GM19324 (cell line): ENCODE measurements around the gene ZP1.
"Not testable (repeated sequence)": the region's sequence is repeated elsewhere in the genome, so short reads cannot be mapped to it uniquely, and the experiment has no call there.

Source experiments
- ATAC-seq: cut with Tn5 transposase; IDR thresholded peaks from one replicate; pipeline ENCODE4 v1.9.1; 2021; ENCODE audit warnings: mild to moderate bottlenecking, moderate library complexity; ENCODE audit not compliant: unreplicated experiment, low FRiP score

Gene ZP1

DNA sequence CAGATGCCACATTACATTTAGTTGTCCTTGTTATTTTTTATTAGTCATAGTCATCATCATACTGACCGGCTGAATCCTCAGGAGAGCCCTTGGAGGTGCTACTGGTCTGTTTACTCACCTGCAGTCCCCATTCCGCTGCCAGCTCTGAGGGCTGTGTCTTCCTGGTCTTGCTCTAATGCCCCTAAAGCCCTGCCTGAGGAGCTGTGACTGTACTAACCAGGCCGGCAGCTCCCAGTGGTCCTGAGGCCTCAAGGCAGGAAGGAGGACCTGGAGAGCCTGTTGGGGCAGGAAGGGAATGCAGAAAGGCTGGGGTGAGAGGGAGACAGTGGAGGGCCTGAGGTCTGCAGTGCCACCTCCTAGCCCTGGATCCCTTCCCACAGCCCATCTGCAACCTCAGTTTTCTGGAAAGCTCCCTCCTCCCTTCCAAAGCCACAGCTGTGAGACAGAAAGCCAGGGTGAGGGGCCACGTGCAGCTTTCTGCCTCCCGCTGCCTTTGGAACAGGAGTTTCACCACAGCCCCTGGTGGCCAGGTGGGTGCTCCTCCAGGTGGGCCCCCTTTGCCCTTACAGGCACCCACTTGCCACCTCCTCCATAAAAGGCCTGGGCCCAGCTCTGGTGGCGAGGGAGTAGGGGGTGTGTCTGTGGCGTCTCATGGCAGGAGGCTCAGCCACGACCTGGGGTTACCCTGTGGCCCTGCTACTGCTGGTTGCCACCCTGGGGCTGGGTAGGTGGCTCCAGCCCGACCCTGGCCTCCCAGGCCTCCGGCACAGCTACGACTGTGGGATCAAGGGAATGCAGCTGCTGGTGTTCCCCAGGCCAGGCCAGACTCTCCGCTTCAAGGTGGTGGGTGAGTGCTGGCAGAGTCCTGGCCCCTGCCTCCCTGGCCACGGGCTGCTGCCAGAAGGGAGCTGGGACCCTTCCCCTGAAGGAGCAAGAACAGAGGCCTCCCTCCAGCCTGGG is at the start of gene ZP1:
TSS of gene ZP1 (plus strand) at position 632 of the 960 bp plus-strand sequence. CDS start at position 652, 20 bp downstream.
- ATAC-seq = no peak

GRCh38 chr11:60818057-60818456 is 49.3 kb upstream of the ZP1 start:
- no peak for ATAC-seq

DNA sequence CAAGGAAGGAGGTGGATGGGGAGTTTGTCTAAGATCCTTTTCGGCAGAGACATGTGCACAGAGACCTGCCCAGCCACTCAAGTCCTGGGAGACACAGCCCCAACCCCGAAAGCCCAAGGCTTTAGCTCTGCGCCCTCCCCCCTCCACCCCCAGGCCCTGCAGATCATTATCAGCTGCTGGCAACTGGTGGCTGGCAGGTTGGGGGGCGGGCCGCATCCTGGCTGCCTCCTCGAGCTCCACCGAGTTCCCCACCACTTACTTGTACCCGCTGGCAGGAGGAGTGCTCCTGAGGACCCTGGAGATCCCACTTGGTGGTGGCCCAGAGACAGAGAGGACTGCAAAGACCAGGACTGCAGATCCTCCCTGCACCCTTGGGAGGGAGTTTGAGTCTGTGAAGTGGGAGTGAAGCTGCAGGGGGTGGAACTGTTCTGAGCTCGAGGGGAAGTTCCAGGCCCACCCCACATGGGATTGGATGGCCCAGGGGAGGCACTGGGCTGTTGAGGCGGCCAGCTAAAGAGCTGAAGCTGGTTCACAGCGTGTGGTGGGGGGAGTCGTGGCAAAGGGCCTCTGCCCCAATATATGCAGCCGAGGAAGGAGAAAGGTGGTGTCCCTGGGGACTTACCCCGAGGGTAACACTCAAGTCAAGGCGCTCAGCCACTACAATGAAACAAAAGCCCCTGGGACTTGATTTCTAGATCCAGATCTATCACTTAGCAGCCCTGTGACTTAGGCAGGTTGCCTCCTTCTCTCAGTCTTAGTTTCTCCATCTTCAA is 45.3 kb upstream of the ZP1 start:
- ATAC-seq = no peak

DNA sequence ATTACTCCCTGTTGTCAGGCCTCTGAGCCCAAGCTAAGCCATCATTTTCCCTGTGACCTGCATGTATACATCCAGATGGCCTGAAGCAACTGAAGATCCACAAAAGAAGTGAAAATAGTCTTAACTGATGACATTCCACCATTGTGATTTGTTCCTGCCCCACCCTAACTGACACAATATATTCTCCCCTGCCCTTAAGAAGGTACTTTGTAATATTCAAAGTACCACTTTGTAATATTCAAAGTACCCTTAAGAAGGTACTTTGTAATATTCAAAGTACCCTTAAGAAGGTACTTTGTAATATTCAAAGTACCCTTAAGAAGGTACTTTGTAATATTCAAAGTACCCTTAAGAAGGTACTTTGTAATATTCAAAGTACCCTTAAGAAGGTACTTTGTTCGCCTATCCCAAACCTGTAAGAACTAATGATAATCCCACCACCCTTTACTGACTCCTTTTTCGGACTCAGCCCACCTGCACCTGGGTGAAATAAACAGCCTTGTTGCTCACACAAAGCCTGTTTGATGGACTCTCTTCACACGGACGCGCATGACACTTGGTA is 43.5 kb upstream of the ZP1 start:
- not testable (repeated sequence) for ATAC-seq

- no peak for ATAC-seq
Observed at GRCh38 chr11:60825118-60825517, 42.2 kb upstream of the ZP1 start.

DNA sequence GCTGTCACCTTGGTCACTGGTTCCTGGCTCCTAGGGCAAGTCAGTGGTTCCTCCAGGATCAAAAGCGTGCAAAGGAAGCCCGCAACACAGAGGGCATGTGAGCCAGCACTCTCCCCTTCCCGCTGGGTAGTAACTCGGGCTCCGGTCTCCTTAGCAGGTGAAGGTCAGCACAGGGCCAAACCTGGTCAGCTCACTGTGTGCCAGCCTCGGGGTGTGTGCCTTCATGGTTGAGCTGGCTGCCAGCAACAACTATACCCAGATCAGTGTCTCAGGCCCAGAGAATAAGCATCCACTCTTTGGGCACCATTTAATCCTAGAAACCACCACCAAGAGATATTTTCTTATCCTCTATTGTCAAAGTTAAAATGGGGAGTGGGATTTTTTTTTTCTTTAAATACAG is 41.6 kb upstream of the ZP1 start:
- no peak for ATAC-seq

- ATAC-seq = no peak
Observed at GRCh38 chr11:60830478-60831142, 36.7 kb upstream of the ZP1 start.

DNA sequence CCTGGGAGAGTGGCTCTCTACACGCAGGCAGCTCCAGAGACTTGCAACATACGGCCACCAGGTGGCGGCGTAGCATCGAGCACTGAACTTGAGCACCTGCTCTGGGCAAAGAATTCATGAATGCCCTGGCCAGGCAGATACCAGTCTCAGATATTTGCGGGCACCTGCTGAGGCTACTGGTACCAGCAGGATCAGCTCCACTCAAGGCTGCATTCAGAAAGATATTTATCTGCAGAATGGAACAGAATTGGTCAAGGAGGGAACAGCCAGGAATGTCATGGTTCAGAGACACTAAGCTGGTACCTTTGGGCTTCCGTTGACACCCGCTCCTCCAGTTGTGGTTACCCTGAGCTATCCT is 36.2 kb upstream of the ZP1 start:
- peak; percentile 67 for ATAC-seq

DNA sequence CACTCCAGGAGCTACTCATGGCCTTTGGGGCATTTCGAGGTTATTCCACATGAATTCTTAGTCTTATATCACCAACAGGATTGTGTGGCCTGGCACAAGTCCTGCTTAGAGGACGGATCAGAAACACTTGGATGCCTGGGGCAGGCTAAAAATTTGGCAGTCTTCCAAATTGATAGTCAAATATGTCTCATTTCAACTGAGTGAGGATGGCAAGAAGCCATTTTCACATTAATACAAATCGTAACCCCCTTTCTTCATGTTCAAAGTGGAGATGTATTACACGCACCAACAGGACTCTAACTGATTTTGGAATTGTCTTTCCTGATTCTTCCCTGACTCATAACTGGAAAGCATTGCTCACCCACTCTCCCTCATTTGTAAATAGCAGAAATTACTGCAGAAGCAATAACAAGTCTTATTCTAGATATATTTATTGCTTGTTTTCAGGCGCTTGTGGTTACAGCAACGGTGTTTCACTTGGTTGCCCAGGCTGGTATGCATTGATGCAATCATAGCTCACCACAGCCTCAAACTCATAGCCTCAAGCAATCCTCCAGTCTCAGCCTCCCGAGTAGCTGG is 35.8 kb upstream of the ZP1 start:
- ATAC-seq = no peak

- ATAC-seq = no peak
Observed at GRCh38 chr11:60834742-60835533, 32.4 kb upstream of the ZP1 start.

- ATAC-seq = no peak
Observed at GRCh38 chr11:60835534-60835846, 31.9 kb upstream of the ZP1 start.

DNA sequence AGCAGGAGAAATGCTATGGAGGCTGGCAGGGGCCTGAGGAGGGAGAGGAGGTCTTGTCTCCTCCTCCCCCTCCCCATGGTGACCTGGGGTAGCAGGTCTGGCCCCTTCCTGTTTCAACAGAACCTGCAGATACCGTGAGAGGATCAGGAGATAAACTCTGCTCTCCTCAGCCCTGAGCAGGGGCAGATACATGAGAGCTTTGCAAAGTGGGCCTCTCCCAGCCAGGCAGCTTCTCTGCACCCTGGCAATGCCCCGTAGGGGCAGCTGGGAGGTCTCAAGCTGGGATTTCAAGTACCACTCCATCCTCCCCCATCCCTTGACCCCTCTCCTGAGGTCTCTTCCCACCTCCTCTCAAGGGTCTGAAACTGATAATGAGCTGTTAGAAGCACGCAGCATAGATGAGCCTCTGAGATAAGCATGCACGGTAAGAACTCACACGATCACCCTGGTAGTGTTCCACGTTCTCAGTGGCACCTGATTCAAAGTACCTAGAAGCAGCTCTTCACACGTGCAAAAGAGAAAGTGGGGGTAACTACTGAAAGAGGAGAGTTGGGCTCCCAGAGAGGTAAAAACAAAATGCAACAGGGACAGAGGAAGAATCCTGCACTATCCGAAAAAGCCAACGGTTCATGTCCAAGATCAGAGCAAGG is 30.4 kb upstream of the ZP1 start:
- no peak for ATAC-seq

DNA sequence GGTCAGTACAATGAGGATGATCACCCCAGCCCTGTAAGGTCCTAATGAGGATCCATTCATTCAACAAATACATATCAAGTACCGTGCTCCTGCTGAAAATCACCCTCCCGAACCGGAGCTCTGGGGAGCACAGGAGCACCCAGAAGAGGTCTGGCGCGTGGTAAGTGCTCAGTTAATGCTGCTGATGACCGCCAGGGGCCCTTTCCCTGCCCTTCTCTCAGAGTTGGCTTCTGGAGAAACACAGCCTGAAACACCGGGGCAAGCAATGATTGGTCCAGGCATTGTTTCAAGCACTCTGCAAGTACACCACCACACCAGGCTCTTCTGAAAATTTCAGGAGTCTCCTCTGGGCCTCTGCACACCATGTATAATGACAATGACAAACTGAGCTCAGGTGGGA is 29.2 kb upstream of the ZP1 start:
- no peak for ATAC-seq

- no peak for ATAC-seq
Observed at GRCh38 chr11:60840470-60841430, 26.6 kb upstream of the ZP1 start.

DNA sequence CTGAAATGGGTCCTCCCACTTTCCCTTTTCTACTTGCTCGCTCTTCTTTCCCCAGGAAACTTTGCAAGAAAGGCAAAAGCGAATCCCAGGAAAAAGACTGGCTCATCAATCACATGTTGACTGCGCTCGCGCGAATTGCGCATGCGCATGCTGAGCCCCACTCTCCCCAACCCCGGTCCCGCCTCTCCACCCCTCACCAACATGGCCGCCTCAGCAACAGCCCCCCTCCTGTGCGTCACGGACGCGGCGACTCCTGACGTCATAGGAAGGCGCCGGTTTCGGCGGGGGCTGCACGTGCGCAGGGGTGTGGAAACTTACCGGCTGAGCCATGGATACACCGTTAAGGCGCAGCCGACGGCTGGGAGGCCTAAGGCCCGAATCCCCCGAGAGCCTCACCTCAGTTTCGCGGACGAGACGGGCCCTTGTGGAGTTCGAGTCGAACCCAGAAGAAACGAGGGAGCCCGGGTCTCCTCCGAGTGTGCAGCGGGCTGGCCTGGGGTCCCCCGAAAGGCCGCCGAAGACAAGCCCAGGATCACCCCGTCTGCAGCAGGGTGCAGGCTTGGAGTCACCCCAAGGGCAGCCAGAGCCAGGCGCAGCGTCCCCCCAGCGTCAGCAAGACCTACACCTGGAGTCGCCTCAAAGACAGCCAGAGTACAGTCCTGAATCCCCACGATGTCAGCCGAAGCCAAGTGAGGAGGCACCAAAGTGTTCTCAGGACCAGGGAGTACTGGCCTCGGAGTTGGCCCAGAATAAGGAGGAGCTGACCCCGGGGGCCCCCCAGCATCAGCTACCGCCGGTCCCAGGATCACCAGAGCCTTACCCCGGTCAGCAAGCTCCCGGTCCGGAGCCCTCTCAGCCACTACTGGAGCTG is 25.3 kb upstream of the ZP1 start, which contains the start of gene CCDC86:
TSS of gene CCDC86 (plus strand) at position 317 of the 871 bp plus-strand sequence. CDS start at position 329, 12 bp downstream.
- peak; percentile 88 for ATAC-seq

DNA sequence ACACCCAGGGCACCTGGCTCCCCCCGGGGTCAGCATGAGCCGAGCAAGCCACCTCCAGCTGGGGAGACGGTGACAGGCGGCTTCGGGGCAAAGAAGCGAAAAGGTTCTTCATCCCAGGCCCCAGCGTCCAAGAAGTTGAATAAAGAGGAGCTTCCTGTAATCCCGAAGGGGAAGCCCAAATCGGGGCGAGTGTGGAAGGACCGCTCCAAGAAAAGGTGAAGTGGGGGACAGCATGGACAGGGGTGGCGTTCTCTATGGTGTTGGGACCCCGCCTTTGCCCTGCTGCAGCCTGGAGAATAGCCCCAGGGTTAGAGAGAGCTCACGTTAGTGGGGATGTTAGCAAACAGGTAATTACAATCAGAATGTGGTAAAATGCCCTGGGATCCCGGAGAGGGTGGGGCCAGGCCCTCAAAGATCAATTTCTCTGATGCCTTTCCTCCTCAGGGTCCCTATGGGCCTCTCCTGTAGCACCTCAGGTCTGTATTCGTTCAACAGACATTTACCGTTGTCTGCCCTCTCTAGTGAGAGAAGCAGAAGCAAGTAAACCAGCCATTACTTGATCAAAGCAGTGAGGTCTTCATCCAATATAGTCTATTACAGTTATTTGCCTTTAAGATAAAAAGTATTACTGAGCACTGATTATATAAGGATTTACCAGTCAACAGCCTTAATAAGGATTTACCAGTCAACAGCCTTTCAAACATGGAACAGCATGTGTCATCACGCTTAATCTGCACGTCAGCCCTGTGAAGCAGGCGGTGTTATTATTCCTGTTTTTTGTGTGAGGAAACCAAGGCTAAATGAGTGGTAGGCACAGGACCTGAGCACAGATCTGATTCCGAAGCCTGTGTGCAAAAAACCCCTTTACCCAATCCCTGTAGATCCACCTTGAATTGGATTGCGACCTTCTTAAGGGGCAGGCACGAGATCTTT is 24.4 kb upstream of the ZP1 start:
- ATAC-seq = no peak
